ENCODE data around the gene H2AZ2.
A peak's percentile ranks its signal among the peaks of the same experiment; 100 is the strongest.
"Not testable (repeated sequence)": the region's sequence is repeated elsewhere in the genome, so short reads cannot be mapped to it uniquely, and the experiment has no call there.

Gene H2AZ2

DNA sequence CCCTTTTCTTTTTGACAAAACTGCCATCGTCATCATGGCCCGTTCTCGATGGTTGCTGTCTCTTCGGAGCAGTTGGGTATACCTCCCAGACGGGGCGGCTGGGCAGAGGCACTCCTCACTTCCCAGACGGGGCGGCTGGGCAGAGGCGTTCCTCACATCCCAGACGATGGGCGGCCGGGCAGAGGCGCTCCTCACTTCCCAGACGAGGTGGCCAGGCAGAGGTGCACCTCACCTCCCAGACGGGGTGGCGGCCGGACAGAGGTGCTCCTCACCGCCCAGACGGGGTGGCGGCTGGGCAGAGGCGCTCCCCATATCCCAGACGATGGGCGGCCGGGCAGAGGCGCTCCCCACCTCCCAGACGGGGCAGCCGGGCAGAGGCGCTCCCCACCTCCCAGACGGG is 22.9 kb upstream of the H2AZ2 start:
- DNase-seq: not testable (repeated sequence)

DNA sequence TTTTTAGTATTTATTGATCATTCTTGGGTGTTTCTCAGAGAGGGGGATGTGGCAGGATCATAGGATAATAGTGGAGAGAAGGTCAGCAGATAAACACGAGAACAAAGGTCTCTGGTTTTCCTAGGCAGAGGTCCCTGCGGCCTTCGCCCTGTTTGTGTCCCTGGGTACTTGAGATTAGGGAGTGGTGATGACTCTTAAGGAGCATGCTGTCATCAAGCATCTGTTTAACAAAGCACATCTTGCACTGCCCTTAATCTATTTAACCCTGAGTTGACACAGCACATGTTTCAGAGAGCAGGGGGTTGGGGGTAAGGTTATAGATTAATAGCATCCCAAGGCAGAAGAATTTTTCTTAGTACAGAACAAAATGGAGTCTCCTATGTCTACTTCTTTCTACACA is 22.4 kb upstream of the H2AZ2 start:
- DNase-seq: not testable (repeated sequence)

DNA sequence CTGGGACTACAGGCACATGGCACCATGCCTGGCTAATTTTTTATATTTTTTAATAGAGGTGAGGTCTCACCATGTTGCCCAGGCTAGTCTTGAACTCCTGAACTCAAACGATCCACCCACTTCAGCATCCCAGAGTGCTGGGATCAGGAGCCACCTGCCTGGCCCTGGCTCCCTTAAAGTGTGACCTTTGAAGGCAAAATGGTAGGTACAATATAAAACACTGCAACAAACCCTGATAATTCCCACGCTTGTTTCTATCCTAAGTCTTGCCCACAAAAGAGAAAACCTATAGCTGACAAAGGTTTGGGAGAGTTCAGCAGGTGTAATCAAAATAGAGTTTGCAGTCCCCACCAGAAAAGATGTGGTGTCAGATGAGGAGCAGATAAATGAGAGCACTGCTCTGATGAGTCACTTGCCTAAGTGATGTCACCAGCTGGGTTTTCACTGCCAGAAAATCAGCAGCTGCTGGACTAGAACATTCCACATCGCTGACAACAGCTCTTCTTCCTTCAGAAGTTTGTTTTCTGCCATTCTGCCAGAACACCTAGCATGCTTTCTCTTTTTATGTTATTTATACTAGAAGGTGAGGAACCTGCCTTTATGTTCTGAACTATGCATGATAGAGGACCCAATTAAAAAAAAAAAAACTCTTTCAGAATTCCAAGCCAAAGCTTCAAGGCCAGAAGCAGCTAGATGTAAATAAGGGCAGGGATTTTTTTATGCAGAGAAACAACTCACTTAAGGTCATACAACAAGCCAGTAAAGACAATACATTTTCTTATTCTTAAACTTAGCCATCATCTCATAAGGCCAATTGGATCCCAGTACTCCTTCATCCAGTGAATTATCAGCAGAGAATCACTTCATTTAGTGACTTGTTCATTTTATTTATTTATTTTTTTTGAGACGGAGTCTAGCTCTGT is 19.4 kb upstream of the H2AZ2 start:
- DNase-seq: peak in 13 of 58 donors; percentile 3 to 59 (median 22)

DNA sequence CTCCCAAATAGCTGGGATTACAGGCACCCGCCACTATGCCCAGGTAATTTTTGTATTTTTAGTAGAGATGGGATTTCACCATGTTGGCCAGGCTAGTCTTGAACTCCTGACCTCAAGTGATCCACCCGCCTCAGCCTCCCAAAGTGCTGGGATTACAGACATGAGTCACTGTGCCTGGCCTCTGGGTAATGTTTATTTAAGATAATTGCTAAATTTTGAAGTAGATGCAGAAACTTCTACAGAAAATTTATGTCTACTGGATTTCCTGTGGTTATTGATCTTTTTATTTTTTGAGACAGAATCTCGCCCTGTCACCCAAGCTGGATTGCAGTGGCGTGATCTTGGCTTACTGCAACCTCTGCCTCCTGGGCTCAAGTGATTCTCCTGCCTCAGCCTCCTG is 14.1 kb upstream of the H2AZ2 start:
- DNase-seq: not testable (repeated sequence)

DNA sequence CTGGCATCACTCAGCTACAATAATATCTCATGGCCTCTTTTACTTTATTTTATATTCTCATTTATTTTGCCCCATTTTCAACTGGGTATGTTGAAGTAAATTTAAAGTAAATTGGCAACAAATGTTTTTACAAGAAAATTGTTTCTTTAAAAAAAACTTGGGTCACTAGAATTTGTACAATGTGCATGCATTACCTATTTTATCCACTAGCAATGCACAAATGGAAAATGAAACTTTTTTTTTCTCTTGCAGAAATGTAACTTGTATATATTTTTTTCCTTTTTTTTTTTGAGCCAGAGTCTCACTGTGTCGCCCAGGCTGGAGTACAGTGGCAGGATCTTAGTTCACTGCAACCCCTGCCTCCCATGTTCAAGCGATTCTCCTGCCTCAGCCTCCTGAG is 10.3 kb upstream of the H2AZ2 start:
- no peak for DNase-seq

DNA sequence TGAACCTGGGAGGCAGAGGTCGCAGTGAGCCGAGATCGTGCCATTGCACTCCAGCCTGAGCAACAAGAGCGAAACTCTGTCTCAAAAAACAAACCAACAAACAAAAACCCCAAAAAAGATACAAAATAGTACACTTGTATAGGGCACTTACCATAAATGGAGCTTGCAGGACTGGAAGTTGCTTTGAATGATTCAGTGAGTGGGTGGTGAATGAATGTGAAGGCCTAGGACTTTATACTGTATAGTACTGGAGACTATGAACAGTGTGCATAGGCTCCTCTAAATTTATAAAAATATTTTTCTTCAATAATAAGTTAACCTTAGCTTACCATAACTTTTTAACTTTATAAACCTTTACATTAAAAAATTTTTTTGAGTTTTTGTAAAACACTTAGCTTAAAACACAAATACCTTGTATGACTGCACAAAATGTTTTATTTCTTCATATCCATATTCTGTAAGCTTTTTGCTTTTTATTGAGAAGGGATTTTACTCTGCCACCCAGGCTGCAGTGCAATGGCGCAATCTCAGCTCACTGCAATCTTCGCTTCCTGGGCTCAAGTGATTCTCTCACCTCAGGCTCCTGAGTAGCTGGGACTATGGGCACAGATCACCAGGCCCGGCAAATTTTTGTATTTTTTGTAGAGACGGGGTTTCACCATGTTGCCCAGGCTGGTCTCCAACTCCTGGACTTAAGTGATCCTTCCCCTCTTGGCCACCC is 6.9 kb upstream of the H2AZ2 start:
- DNase-seq: no peak

DNA sequence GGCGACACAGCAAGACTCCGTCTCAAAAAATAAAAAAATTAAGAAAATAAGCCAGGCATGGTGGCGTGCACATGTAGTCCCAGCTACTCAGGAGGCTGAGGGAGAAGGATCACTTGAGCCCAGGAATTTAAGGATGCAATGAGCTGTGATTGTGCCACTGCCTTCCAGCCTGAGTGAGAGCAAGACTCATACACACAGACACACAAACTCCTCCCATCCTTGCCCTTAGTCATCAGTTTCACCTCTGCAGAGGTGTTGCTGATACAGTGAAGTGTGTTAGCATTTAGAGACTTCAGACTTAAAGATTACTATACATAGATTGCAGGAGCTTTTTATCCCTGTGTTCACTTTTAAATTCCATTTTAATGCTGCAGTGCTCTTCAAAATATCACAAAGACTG is 5.5 kb upstream of the H2AZ2 start:
- no peak for DNase-seq

DNA sequence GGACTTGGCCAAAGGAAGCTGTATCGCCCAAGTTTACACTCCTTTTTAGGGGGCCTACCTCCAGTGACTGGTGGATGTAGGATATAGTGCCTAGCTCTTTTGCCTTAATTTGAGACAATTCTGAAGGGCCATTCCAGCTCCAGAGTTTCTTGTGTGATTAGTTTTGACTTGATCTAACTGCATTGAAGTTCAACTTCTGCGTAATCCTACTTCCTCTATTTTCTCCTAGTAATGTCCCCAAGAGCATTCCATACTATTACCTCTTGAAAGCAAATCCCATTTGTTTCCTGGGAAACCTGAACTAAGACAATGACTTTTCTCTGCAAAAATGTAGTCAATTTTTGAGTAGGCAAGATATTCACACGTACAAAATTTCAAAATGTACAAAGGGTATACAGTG is 4.7 kb upstream of the H2AZ2 start:
- no peak for DNase-seq

DNA sequence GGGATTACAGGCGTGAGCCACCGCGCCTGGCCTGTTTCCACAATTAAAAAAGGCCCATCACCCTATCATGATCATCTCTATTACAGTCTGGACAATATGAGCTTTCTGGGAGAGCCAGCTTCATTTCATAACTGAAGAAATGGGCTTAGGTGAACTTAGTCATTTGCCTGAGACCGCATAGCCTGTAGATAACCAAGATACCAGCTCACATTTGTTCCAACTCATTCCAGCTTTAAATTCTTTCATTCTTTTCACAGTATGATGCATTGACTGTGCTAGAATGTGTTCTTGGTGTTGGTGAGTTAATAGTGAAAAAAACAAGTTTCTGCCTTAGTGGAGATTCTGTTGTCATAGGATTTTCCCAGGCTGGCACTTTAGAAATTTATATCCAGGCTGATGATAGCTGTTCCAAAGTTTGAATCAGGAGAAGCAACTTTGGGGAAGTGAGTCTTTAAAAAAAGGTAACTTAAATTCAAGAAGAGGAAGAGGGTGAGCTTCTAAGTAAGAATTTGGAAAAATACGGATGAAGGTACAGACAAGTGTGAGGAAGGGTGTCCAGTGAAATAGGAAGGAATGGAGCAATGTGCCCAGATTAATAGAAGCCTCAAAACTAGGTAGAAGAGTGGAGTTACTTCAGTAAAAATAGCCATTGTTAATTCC is 2.1 kb upstream of the H2AZ2 start:
- no peak for DNase-seq

DNA sequence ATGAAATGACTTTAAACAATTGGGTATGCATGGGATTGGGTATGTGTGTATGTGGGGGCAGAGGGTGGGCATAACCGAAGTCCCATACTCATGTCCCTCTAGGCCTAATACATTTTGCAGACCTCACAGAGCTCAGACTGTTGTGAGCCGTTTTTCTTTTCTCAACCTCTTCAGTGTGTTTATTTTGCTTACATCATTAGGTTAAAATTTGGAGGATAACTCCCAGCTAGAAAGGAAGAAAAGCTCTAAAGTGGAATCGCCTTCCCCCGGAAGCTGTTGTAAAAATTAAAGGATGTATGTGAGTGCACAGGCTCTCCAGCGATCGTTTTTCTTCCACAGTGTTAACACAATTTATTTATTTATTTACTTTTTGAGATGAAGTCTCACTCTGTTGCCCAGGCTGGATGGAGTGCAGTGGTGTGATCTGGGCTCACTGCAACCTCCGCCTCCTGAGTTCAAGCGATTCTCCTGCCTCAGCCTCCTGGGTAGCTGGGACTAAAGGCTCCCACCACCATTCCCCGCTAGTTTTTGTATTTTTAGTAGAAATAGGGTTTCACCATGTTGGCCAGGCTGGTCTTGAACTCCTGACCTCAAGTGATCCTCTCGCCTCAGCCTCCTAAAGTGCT is 1.5 kb upstream of the H2AZ2 start:
- no peak for DNase-seq

DNA sequence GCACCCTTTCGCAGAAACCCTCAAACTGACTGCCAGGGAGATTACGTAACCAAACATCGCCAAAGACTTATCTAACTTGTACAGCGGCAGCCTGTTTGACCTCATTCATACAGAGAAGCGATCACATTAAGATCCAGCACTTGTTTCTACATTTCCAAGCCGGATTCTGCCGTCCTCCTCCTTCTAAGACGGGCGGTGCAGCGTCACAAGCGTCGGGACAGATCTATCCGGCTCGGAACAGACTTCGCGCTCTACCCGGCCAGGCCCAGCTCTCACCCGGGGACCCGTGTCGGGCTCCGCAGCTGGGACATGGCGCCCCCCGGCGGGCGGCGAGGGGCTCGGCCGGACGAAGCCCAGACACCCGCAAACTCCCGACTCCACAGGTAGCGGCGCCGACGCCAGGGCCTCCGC is 373 bp downstream of the H2AZ2 start:
- DNase-seq: peak in 55 of 58 donors; percentile 69 to 96 (median 88)

DNA sequence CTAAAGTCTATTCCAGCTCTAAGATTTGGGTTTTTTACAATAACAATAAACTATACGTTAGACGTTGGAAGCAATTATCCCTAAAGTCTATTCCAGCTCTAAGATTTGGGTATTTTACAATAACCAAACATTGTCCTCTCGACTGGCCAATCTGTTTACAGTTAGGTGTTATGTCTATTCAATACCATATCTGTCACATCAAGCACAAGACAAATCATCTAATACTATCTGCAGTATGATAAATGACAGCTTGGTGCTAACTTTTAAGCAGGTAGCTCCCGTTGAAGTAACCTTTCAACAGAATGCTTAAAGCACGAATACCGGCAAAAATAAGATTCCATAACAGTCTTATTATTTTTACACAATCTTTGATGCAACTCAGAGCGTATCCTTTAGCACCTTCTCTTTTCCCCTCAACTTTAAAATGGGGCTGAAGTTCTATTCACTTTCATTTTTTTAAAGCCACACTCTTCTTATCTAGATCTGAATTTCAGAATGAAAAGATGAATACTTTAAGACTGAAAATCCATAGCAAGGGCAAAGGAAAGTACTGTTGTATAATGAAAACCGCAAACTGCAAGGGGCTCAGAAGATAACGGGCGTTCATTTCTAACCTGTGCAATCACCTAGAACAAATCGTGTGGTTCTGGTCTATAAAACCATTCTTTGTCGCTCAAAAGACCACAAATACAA is 925 bp downstream of the H2AZ2 start:
- no peak for DNase-seq

DNA sequence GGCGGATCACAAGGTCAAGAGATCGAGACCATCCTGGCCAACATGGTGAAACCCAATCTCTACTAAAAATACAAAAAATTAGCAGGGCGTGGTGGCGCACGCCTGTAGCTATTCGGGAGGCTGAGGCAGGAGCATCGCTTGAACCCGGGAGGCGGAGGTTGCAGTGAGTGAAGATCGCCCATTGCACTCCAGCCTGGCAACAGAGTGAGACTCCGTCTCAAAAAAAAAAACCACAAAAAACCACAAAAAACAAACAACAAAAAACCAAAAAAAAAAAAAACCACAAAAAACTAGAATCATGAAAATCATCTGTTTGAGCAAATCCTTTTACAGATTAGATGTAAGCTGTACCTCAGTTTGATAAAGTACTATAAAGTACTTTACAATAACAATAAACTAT is 1.5 kb downstream of the H2AZ2 start:
- not testable (repeated sequence) for DNase-seq

DNA sequence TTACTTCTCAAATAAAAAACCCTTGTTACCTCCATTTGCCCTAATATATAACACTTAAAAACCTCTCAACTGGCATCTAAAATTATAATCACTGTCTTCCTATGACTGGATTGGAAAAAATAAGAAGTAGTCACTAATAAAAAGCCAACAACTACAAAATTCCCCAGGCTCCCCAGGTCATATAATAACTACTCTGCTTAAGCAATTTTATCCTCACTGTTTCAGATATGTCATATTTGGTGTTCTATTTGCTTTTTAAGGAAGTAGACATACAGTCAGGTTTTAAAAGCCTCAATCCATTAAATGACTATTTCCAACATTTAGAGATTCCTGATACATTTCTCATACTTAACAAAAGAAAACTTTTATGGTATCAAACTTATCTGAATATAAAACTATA is 2.4 kb downstream of the H2AZ2 start:
- DNase-seq: no peak

DNA sequence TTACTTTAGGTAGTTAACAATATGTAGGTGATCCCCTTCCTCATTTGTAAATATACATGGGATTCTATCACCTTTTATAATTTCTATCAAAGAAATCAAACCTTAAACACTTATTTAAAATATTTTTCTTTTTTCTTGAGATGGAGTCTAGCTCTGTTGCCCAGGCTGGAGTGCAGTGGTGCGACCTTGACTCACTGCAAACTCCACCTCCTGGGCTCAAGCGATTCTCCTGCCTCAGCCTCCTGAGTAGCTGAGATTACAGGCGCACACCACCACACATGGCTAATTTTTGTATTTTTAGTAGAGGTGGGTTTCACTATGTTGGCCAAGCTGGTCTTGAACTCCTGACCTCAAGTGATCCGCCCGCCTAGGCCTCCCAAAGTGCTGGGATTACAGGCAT is 4.4 kb downstream of the H2AZ2 start:
- DNase-seq: not testable (repeated sequence)

DNA sequence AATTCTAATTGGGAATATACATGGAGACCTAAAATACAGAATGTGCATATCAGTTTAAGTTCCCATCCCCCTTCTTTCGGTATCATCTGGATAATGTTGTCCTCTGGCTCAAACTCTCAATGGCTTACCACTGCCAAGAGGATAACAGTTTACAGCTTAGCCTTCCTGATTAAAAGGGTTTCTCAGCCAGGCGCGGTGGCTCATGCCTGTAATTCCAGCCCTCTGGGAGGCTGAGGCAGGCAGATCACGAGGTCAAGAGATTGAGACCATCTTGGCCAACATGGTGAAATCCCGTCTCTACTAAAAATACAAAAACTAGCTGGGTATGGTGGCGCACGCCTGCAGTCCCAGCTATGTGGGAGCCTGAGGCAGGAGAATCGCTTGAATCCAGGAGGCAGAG is 5.2 kb downstream of the H2AZ2 start:
- DNase-seq: not testable (repeated sequence)

DNA sequence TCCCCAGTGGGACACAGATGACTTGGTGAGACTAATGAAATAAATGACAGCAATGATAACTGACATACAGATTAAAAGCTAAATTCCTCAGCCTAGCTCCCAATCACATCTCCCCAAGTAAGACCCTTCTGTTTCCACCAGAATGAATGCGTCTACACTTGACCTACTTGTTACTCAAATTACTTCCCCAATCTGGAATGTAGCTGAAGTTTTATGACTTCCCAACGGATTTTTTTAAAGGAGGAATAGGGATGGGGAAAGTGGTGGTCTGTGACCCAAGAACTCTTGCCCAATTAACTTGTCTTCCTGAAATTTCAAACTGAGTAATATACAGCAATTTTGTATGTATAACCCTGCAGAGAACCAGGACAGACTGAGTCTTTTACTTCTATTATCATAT is 9.1 kb downstream of the H2AZ2 start:
- DNase-seq: no peak

DNA sequence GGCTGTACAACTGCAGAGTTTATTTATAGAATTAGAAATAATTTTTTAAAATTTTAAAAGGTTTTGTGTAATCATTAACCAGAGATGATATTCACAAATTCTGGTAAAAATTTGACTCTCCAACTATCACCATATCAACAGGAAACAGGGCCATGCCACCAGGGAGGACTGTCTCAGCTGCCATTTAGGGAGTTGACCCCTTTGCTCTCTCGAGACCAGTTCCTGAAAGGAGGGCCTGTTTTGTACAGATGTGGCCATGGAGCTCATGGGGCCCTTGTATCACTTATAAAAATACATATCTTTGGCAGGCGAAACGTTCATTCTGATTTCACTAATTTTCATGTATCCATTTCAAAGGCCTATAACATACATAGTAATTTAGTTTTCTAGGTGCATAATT is 20.3 kb downstream of the H2AZ2 start:
- DNase-seq: no peak

DNA sequence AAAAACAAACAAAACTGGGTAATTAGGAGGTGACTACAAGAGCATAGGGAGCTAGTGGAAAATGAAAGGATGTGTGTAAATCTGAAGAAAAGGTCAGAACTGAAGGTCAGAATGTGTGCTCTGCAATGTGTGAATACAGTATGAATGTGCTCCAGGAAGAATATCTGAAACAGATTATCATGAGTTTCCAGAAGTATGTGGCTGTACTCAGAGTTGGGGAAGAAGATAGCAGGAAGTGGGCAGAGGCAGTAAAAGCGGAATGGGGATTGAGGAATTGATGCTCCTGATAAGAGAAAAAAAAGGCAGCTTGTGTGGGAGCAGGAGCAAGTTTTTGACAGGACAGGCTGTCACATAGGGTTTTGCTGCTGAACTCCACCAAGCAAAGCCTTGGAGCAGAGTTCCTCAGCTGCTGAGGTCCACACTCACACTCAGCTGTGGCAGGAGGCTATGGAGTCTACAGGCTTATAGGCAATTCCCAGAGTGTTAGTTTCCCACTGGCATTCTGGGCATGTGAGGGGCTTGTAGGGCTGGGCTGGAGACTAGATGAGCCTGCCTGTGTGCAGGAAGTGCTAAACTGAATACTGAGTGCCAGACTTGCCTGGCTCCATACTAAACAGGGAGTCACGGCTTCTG is 22.9 kb downstream of the H2AZ2 start:
- no peak for DNase-seq

DNA sequence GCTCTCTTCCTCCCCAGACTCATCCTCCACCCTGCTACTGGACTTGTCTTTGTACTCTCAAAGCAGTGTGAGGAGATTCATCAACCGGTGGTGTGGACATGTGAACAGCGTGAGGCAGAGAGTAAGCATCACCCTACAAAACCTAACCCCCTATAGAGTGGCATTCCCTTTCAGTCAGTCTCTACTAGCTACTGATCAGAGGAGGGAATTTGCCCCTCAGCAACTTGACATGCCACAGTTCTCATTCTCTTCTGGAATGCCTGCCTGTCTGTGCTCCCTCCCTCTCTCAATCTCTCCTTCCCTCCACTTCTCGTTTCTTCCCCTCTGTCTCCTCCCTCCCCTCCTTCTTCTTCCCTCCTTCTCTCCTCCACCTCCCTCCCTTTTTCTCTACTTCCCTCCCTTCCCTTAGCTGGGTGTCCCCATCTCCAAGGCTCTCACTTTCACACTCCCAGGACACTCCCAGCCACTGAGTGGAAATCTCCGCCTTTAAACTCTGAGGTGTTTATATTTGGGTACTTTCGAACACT is 24.6 kb downstream of the H2AZ2 start:
- no peak for DNase-seq

All from anterior cingulate cortex (tissue), 58 donors.